HepG2 (cell line): ENCODE measurements around the gene RNASE7. TPM values are rescaled to one million over a fixed set of nuclear protein-coding genes. Genes with fewer than 3 reads are reported as not detected.

Experiments
- AKAP8 ChIP-seq: sonication (generic); formaldehyde crosslinking; IDR thresholded peaks from 2 replicates; pipeline ENCODE4 v1.5.1; 2020; ENCODE audit warnings: mild to moderate bottlenecking, missing genetic modification reagents
- DMAP1 ChIP-seq: IDR thresholded peaks from 2 replicates; pipeline ENCODE4 v1.6.1; 2016
- IKZF5 ChIP-seq: IDR thresholded peaks from 2 replicates; pipeline ENCODE4 v1.6.1; 2018; ENCODE audit warnings: missing genetic modification reagents, mild to moderate bottlenecking, missing compliant biosample characterization
- MED1 ChIP-seq: sonication (generic); formaldehyde crosslinking; IDR thresholded peaks from 2 replicates; pipeline ENCODE4 v1.4.0; 2020; ENCODE audit warnings: missing genetic modification reagents
- MXD1 ChIP-seq: sonication (generic); formaldehyde crosslinking; IDR thresholded peaks from 2 replicates; pipeline ENCODE4 v1.4.0; 2020; ENCODE audit warnings: mild to moderate bottlenecking, missing genetic modification reagents
- SIX1 ChIP-seq: sonication (generic); formaldehyde crosslinking; IDR thresholded peaks from 2 replicates; pipeline ENCODE4 v1.4.0; 2020; ENCODE audit warnings: missing genetic modification reagents, borderline replicate concordance
- THYN1 ChIP-seq: sonication (generic); formaldehyde crosslinking; IDR thresholded peaks from 2 replicates; pipeline ENCODE4 v1.8.1; 2023; ENCODE audit warnings: low read depth, mild to moderate bottlenecking, moderate library complexity, missing genetic modification reagents, borderline replicate concordance
- U2AF1 ChIP-seq: fragments of 200-400 bp; formaldehyde crosslinking; optimal IDR thresholded peaks from 2 replicates; pipeline ENCODE3; 2017; ENCODE audit warnings: mild to moderate bottlenecking, low read depth, low read length
- ZBTB20 ChIP-seq: sonication (generic); formaldehyde crosslinking; IDR thresholded peaks from 2 replicates; pipeline ENCODE4 v1.8.1; 2023; ENCODE audit warnings: missing genetic modification reagents, low read depth, mild to moderate bottlenecking, borderline replicate concordance
- ZBTB3 ChIP-seq: sonication (generic); formaldehyde crosslinking; IDR thresholded peaks from 2 replicates; pipeline ENCODE4 v1.4.0; 2020; ENCODE audit warnings: low read depth, mild to moderate bottlenecking, moderate library complexity, missing genetic modification reagents, borderline replicate concordance
- ZBTB40 ChIP-seq, 2 experiments: fragments of 450-650 bp in 1 of 2; sonication (generic) in 1 of 2; formaldehyde crosslinking in 1 of 2; IDR thresholded peaks; 2 replicates each; pipeline versions ENCODE4 v1.6.1 to v1.8.0; 2016 to 2022; ENCODE audit warnings: antibody characterized with exemption in 1 of 2, mild to moderate bottlenecking in 1 of 2, missing genetic modification reagents in 1 of 2
- ZNF138 ChIP-seq: sonication (generic); formaldehyde crosslinking; IDR thresholded peaks from 2 replicates; pipeline ENCODE4 v1.5.0; 2020; ENCODE audit warnings: mild to moderate bottlenecking, low read depth, missing genetic modification reagents
- ZNF253 ChIP-seq: sonication (generic); formaldehyde crosslinking; IDR thresholded peaks from 2 replicates; pipeline ENCODE4 v1.8.0; 2022; ENCODE audit warnings: mild to moderate bottlenecking, missing genetic modification reagents, borderline replicate concordance
- ZNF430 ChIP-seq: sonication (generic); formaldehyde crosslinking; IDR thresholded peaks from 2 replicates; pipeline ENCODE4 v1.9.0; 2021; ENCODE audit warnings: mild to moderate bottlenecking, missing genetic modification reagents
- ZNF614 ChIP-seq: IDR thresholded peaks from 2 replicates; pipeline ENCODE4 v1.6.1; 2018; ENCODE audit warnings: missing biosample characterization, missing genetic modification reagents, inconsistent platforms, borderline replicate concordance
- ZSCAN12 ChIP-seq: sonication (generic); formaldehyde crosslinking; IDR thresholded peaks from 2 replicates; pipeline ENCODE4 v1.9.0; 2021; ENCODE audit warnings: mild to moderate bottlenecking, missing genetic modification reagents
- polyA plus RNA-seq, 8 experiments: library from polyadenylated mRNA; depleted of rRNA in 3 of 8; stranded (reverse) in 7 of 8; unstranded in 1 of 8; fragments of >200 nt; fragmentation: Illumina TruSeq in 4 of 8; extraction: Trizol in 4 of 8; gene quantifications; 2 replicates each; pipeline versions ENCODE4 v1.2.1 to v1.2.3, GENCODE V29; 2011 to 2016; ENCODE audit warnings: low read depth in 4 of 8, missing spikeins in 1 of 8, mixed read lengths in 1 of 8; ENCODE audit not compliant: insufficient read depth in 1 of 8
- total RNA-seq, 5 experiments: library from RNA; depleted of rRNA; stranded (reverse); fragments of >200 nt; fragmentation: Illumina TruSeq; extraction: Trizol; gene quantifications; 2 replicates each; pipeline ENCODE4 v1.2.3, GENCODE V29; 2016; ENCODE audit warnings: low read depth in 1 of 5

The RNASE7 gene
- total and polyA plus RNA-seq, 2 of the 13 experiments (the other 11 are each of a cell fraction or from before 2014, with no cell fraction given): 0.04 TPM; not detected in 1

DNA sequence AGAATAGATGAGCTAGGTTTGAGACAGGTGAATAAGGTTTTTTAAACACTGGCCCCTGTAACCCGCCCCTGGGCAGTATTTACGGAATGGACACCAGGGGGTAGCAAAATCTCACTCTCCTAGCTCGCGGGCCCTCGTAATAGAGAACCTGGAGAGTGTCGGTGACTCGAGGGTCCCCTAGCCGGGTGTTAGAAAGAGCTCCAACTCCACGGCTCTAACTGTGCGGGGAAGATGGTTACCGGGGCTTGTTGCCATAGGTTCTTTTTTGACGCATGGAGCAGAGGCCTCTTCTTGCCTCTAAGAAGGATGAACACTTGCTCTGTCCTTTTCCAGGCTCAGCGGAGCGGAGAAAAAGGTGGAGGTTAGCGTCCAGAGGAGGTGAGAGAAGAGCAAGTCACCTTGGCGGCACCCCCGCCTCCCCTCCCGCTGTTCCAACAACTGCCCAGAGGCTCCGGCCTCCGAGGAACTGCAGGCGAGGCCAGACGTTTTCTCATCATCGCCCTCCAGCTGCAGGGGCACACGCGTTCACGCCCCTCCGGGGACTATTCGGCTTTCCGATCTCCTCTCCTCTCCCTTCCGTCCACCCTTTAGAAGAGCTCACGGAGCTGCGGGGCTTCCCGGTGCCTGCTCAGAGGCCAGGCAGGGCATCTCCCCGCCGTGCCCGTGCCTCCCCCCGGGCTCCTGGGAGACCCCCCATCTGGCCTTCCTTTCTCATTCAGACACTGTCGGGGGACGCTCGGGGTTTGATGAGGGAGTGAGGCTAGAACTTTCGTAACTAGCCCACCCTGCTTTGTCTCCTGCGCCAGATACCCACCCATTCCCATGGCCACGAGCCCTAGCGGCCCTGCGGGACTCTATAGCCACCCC is 26.6 kb downstream of the RNASE7 start (continued):
- no peak for TF ChIP-seq ZBTB40 (IDR thresholded peaks at IDR 0.05)
- TF ChIP-seq ZBTB40 (CRISPR knock-in tag; IDR thresholded peaks at IDR 0.05): no peak
- no peak for TF ChIP-seq ZBTB3
- TF ChIP-seq ZNF614 (CRISPR knock-in tag): peak; percentile 81
- TF ChIP-seq ZBTB20: 0 out of 2 replicates have a peak, but pooled peaks have one; percentile 46
- no peak for TF ChIP-seq SIX1 (CRISPR knock-in tag)
- TF ChIP-seq ZNF138 (CRISPR knock-in tag): no peak
- TF ChIP-seq AKAP8: 0 out of 2 replicates have a peak, but pooled peaks have one; percentile 39
- TF ChIP-seq ZSCAN12 (CRISPR knock-in tag): no peak
- no peak for TF ChIP-seq THYN1
- no peak; the same call in 1 of the 2 replicates for TF ChIP-seq MXD1 (CRISPR knock-in tag)
- TF ChIP-seq IKZF5: peak; percentile 41; the same call in 1 of the 2 replicates
- peak; percentile 45; the same call in 1 of the 2 replicates for TF ChIP-seq DMAP1 (CRISPR knock-in tag)
- TF ChIP-seq ZNF253 (CRISPR knock-in tag): no peak
- TF ChIP-seq ZNF430 (CRISPR knock-in tag): peak; percentile 45; the same call in 1 of the 2 replicates
- peak; percentile 43; the same call in 1 of the 2 replicates for TF ChIP-seq MED1 (CRISPR knock-in tag)
- no peak for TF ChIP-seq U2AF1
